H1 (cell line): ENCODE data around the gene MCM9. TPM values are rescaled to one million over a fixed set of nuclear protein-coding genes. Genes with fewer than 3 reads are reported as not detected.

ENCODE experiments used
- CTCF ChIA-PET: fragments of 300-600 bp; sonication (Branson Sonifier 250); formaldehyde crosslinking; loops from one replicate; lab custom pipeline; 2021; ENCODE audit not compliant: partially characterized antibody; lab: Charles Lee
- POLR2A ChIA-PET: fragments of 300-600 bp; sonication (Branson Sonifier 250); formaldehyde crosslinking; loops from one replicate; lab custom pipeline; 2021; ENCODE audit warnings: inconsistent platforms; ENCODE audit not compliant: partially characterized antibody; lab: Charles Lee
- DNase-seq, 2 experiments: peaks; one replicate each; pipeline versions ENCODE4 v3.0.0 to v3.0.0-alpha.2; 2010 to 2022; ENCODE audit warnings: low spot score in 2 of 2, low read depth in 1 of 2, mixed read lengths in 1 of 2
- FAIRE-seq: peaks from 2 replicates; lab custom pipeline; 2011; peaks lifted over from hg19 to GRCh38; lab: Jason Lieb, UNC
- H2AFZ ChIP-seq: 2 replicates; pipeline ENCODE4 v1.8.1; 2012; ENCODE audit warnings: low read length, inconsistent platforms
- H2AK5ac ChIP-seq: 2 replicates; pipeline ENCODE4 v1.6.1; 2013; ENCODE audit warnings: low read depth, low read length
- H2BK120ac ChIP-seq: replicated peaks from 2 replicates; pipeline ENCODE3; 2013; ENCODE audit warnings: low read depth, low read length, inconsistent platforms
- H2BK12ac ChIP-seq: 2 replicates; pipeline ENCODE4 v1.6.1; 2013; ENCODE audit warnings: low read depth, low read length
- H2BK15ac ChIP-seq: 2 replicates; pipeline ENCODE4 v1.6.1; 2013; ENCODE audit warnings: low read length
- H2BK20ac ChIP-seq: 2 replicates; pipeline ENCODE4 v1.6.1; 2013; ENCODE audit warnings: low read length
- H2BK5ac ChIP-seq: 2 replicates; pipeline ENCODE4 v1.6.1; 2013; ENCODE audit warnings: low read depth, low read length
- H3K14ac ChIP-seq: 2 replicates; pipeline ENCODE4 v1.6.1; 2013; ENCODE audit warnings: inconsistent platforms; ENCODE audit not compliant: insufficient read length
- H3K18ac ChIP-seq: 2 replicates; pipeline ENCODE4 v1.6.1; 2013; ENCODE audit warnings: low read length; ENCODE audit errors: extremely low read depth
- H3K23ac ChIP-seq: 2 replicates; pipeline ENCODE4 v1.6.1; 2013; ENCODE audit warnings: inconsistent platforms; ENCODE audit not compliant: insufficient read length
- H3K23me2 ChIP-seq: 2 replicates; pipeline ENCODE4 v1.6.1; 2013; ENCODE audit warnings: low read depth, low read length
- H3K27ac ChIP-seq: 2 replicates; pipeline ENCODE4 v1.6.1; 2011; ENCODE audit warnings: low read depth, low read length, inconsistent platforms
- H3K27me3 ChIP-seq, 4 experiments: replicated peaks in 1 of 4; 1 replicate in 1 of 4; 2 replicates in 3 of 4; pipeline versions ENCODE4 v1.6.1 to v1.8.1; 2011 to 2013; ENCODE audit warnings: low read length in 3 of 4, mild to moderate bottlenecking in 3 of 4, inconsistent platforms in 2 of 4, mixed read lengths in 2 of 4, moderate library complexity in 1 of 4; ENCODE audit not compliant: control insufficient read depth in 3 of 4, insufficient read depth in 3 of 4; ENCODE audit errors: extremely low read depth in 1 of 4
- H3K36me3 ChIP-seq, 4 experiments: 2 replicates each; pipeline versions ENCODE4 v1.6.1 to v1.8.1; 2011 to 2013; ENCODE audit warnings: mild to moderate bottlenecking in 4 of 4, low read length in 3 of 4, moderate library complexity in 2 of 4, control low read depth in 1 of 4, inconsistent platforms in 1 of 4; ENCODE audit not compliant: insufficient read depth in 4 of 4, control insufficient read depth in 2 of 4
- H3K4ac ChIP-seq: replicated peaks from 2 replicates; pipeline ENCODE3; 2013; ENCODE audit warnings: low read length, low read depth, mixed read lengths, inconsistent platforms; ENCODE audit not compliant: insufficient read length
- H3K4me1 ChIP-seq, 4 experiments: replicated peaks in 1 of 4; 1 replicate in 1 of 4; 2 replicates in 3 of 4; pipeline versions ENCODE4 v1.6.1 to v1.8.1; 2011 to 2013; ENCODE audit warnings: low read length in 3 of 4, inconsistent platforms in 2 of 4, mixed read lengths in 1 of 4; ENCODE audit not compliant: insufficient read depth in 4 of 4, control insufficient read depth in 3 of 4
- H3K4me2 ChIP-seq, 2 experiments: 2 replicates each; pipeline versions ENCODE4 v1.6.1 to v1.8.1; 2011 to 2013; ENCODE audit warnings: low read depth in 2 of 2, low read length in 2 of 2, control low read depth in 1 of 2, inconsistent platforms in 1 of 2, mild to moderate bottlenecking in 1 of 2; ENCODE audit not compliant: insufficient read depth in 1 of 2
- H3K4me3 ChIP-seq, 4 experiments: fragments of 200-600, 300-600 bp in 1 of 4; sonication (generic), shearing (Covaris generic), sonication (Bioruptor Twin) in 1 of 4; 2 replicates each; pipeline versions ENCODE4 v1.5.1 to v1.8.1; 2011 to 2016; ENCODE audit warnings: low read length in 4 of 4, low read depth in 3 of 4, control low read depth in 2 of 4, inconsistent platforms in 2 of 4, mild to moderate bottlenecking in 2 of 4, mixed read lengths in 1 of 4, moderate library complexity in 1 of 4; ENCODE audit not compliant: insufficient read depth in 2 of 4; ENCODE audit errors: extremely low read depth in 1 of 4
- H3K56ac ChIP-seq: replicated peaks from 2 replicates; pipeline ENCODE3; 2013; ENCODE audit warnings: low read depth, mild to moderate bottlenecking, mixed read lengths, low read length, inconsistent platforms; ENCODE audit not compliant: insufficient read length
- H3K79me1 ChIP-seq: 2 replicates; pipeline ENCODE4 v1.6.1; 2013; ENCODE audit warnings: low read depth, low read length, control low read depth
- H3K79me2 ChIP-seq, 2 experiments: 2 replicates each; pipeline versions ENCODE4 v1.6.1 to v1.8.1; 2012 to 2013; ENCODE audit warnings: low read length in 2 of 2, mild to moderate bottlenecking in 2 of 2, inconsistent platforms in 1 of 2; ENCODE audit not compliant: insufficient read depth in 2 of 2, control insufficient read depth in 1 of 2
- H3K9ac ChIP-seq, 4 experiments: replicated peaks in 1 of 4; 1 replicate in 1 of 4; 2 replicates in 3 of 4; pipeline versions ENCODE4 v1.6.1 to v1.8.1; 2011 to 2013; ENCODE audit warnings: low read depth in 3 of 4, low read length in 3 of 4, control low read depth in 2 of 4, mild to moderate bottlenecking in 2 of 4, moderate library complexity in 2 of 4, inconsistent platforms in 1 of 4; ENCODE audit errors: extremely low read depth in 1 of 4
- H3K9me3 ChIP-seq, 2 experiments: 2 replicates each; pipeline versions ENCODE4 v1.6.1 to v1.8.1; 2012 to 2013; ENCODE audit warnings: mild to moderate bottlenecking in 2 of 2, moderate library complexity in 2 of 2, control low read depth in 1 of 2, inconsistent platforms in 1 of 2, low read depth in 1 of 2, low read length in 1 of 2, mixed read lengths in 1 of 2; ENCODE audit not compliant: insufficient read depth in 2 of 2
- H4K20me1 ChIP-seq, 2 experiments: replicated peaks in 1 of 2; 2 replicates each; pipeline versions ENCODE3 to v1.8.1; 2011 to 2013; ENCODE audit warnings: inconsistent platforms in 2 of 2, low read length in 2 of 2, mild to moderate bottlenecking in 1 of 2; ENCODE audit not compliant: insufficient read depth in 2 of 2, control insufficient read depth in 1 of 2
- H4K5ac ChIP-seq: 2 replicates; pipeline ENCODE4 v1.6.1; 2013; ENCODE audit warnings: low read length, low read depth, mixed read lengths, inconsistent platforms; ENCODE audit not compliant: insufficient read length
- H4K8ac ChIP-seq: 2 replicates; pipeline ENCODE4 v1.8.0; 2013; ENCODE audit warnings: mild to moderate bottlenecking, moderate library complexity, low read length, inconsistent platforms; ENCODE audit not compliant: insufficient read depth; ENCODE audit errors: extremely low read depth
- H4K91ac ChIP-seq: replicated peaks from 2 replicates; pipeline ENCODE3; 2013; ENCODE audit warnings: low read length, mixed read lengths, inconsistent platforms; ENCODE audit not compliant: insufficient read length
- ATF3 ChIP-seq: IDR thresholded peaks from 2 replicates; pipeline ENCODE4 v1.6.1; 2011; ENCODE audit warnings: low read depth, mild to moderate bottlenecking, low read length; ENCODE audit not compliant: insufficient read depth
- CBX8 ChIP-seq: fragments of 300-800, 300-1000 bp; sonication (generic); IDR thresholded peaks from 2 replicates; pipeline ENCODE4 v1.7.1; 2016; ENCODE audit warnings: low read depth, low read length, borderline replicate concordance
- EZH2 ChIP-seq: fragments of 200-600 bp; sonication (generic); IDR thresholded peaks from 2 replicates; pipeline ENCODE4 v1.7.1; 2012; ENCODE audit warnings: low read depth, mild to moderate bottlenecking, moderate library complexity, low read length, inconsistent platforms; ENCODE audit not compliant: severe bottlenecking
- GABPA ChIP-seq: IDR thresholded peaks from 2 replicates; pipeline ENCODE4 v1.6.1; 2011; ENCODE audit warnings: mild to moderate bottlenecking, low read length, moderate library complexity, borderline replicate concordance; ENCODE audit not compliant: insufficient read depth
- JUND ChIP-seq: IDR thresholded peaks from 2 replicates; pipeline ENCODE4 v1.6.1; 2011; ENCODE audit warnings: mild to moderate bottlenecking, improper control_type of control experiment, low read length
- KDM1A ChIP-seq: fragments of 200-600, 300-600 bp; sonication (generic); IDR thresholded peaks from 2 replicates; pipeline ENCODE4 v1.7.1; 2016; ENCODE audit warnings: mild to moderate bottlenecking, low read length, borderline replicate concordance
- POU5F1 ChIP-seq: IDR thresholded peaks from 2 replicates; pipeline ENCODE4 v1.6.1; 2011; ENCODE audit warnings: low read depth, mild to moderate bottlenecking, low read length, moderate library complexity
- RFX5 ChIP-seq: IDR thresholded peaks from 2 replicates; pipeline ENCODE4 v1.6.1; 2011; ENCODE audit warnings: low read depth, low read length, improper control_type of control experiment, borderline replicate concordance
- TEAD4 ChIP-seq: IDR thresholded peaks from 2 replicates; pipeline ENCODE4 v1.6.1; 2012; ENCODE audit warnings: low read depth, low read length, inconsistent platforms, mixed read lengths
- WGBS, 2 experiments: shearing (Covaris generic) in 1 of 2; methylation state at CpG; one replicate each; pipeline versions ENCODE4 v1.1.6 to v1.1.7; 2013 to 2015; ENCODE audit warnings: low lambda C conversion rate in 2 of 2, mixed read lengths in 2 of 2, inconsistent platforms in 1 of 2, low coverage in 1 of 2, missing lambda C conversion rate in 1 of 2; ENCODE audit not compliant: insufficient replicate concordance in 2 of 2, insufficient coverage in 1 of 2, insufficient read length in 1 of 2; ENCODE audit errors: extremely low coverage in 1 of 2, missing lambda C conversion rate in 1 of 2; 5-methylcytosine and 5-hydroxymethylcytosine counted together
- polyA plus RNA-seq, 7 experiments: library from polyadenylated mRNA; depleted of rRNA in 3 of 7; stranded (reverse) in 5 of 7; unstranded in 2 of 7; fragments of >200 nt in 5 of 7; fragments of 200-250 nt in 2 of 7; gene quantifications; 1 replicate in 5 of 7; 2 replicates in 1 of 7; 4 replicates in 1 of 7; pipeline versions ENCODE4 v1.2.1 to v1.2.3, GENCODE V29; 2011 to 2013; ENCODE audit warnings: missing spikeins in 2 of 7, mixed read lengths in 2 of 7
- total RNA-seq: library from RNA; stranded (reverse); fragmentation: NEBNext Ultra II Directional; extraction: Animal tissue kit (Norgen Biotek cat#: 25700); gene quantifications from 2 replicates; pipeline ENCODE4 v1.2.1, GENCODE V29; 2021

Gene MCM9
- total and polyA plus RNA-seq, 2 of the 8 experiments (the other 6 are each of a cell fraction or from before 2014, with no cell fraction given) = 3.7 to 11.4 TPM

DNA sequence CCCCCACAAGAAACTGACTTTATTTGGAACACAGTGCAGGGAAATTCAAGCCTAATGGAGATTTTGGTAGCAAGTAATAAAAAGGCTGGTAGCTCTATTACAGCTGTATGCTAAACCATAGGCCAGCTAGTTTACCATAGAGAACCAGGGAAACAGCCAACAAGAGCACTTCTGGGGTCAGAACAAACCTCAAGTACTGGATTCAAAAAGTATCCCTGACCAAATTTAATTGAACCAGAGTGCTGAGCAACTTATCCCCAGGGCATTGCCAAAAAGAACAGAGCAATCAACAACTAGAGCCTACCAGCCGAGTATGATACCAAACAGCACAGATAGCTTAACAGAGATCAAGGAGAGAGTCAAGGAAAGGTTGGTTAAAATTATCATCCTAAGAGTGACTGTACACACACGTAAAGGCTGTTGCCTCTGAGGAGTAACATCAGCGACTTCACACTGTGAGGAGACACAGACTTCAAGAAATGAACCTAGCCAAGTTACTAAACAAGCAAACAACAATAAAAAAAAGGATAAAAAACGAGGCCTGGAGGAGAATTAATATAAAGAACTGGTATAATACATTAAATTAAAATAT, 52.5 kb downstream of the MCM9 start:
- Histone ChIP-seq H2BK15ac (peak overlapping the region; percentile 97; the same call in 1 of the 2 replicates), H3K36me3 (no peaks in the 10 kb centered on the region; a peak in 1 of 8 replicates), H4K5ac (no peak overlapping the region), H3K4me1 (peaks cover 0 to 6% (median 3%) of the 10 kb centered on the region in 4 experiments; a peak in 4 of 7 replicates), H4K20me1 (no peaks in the 10 kb centered on the region), H3K56ac (no peak overlapping the region), H3K18ac (peak overlapping the region; percentile 3; the same call in 1 of the 2 replicates), H2AFZ (peak overlapping the region; percentile 37; the same call in 1 of the 2 replicates), H3K79me2 (no peaks in the 10 kb centered on the region; a peak in 1 of 4 replicates), H2BK5ac (0 out of 2 replicates have a peak overlapping the region, but pooled peaks have one; percentile 16), H3K4ac (no peak overlapping the region), H3K23me2 (no peaks in the 10 kb centered on the region), H3K14ac (no peak overlapping the region), H3K4me3 (no peak overlapping the region), H3K4me2 (peak overlapping the region in 1 of 2 experiments; percentile 20; a peak in 1 of 4 replicates), H3K79me1 (no peaks in the 10 kb centered on the region; the same call in 1 of the 2 replicates), H3K9me3 (no peaks in the 10 kb centered on the region), H2BK12ac (peak overlapping the region; percentile 75; the same call in 1 of the 2 replicates), H3K27me3 (no peaks in the 10 kb centered on the region), H3K23ac (no peak overlapping the region), H2BK20ac (peak overlapping the region; percentile 61), H2BK120ac (no peak overlapping the region), H4K8ac (no peak overlapping the region), H2AK5ac (no peak overlapping the region; the same call in 1 of the 2 replicates), H3K27ac (no peak overlapping the region), H4K91ac (no peak overlapping the region), H3K9ac (no peak overlapping the region)
- ChIA-PET CTCF (interaction anchor here (0.6 to 2.2 kb wide), 9 partner anchors 8 to 228 kb away, joined by 3 to 8 read pairs (median 4); no protein-coding TSS in a partner anchor), POLR2A (interaction anchor here (0.8 to 2.5 kb wide), 3 partner anchors 9 to 12 kb away, joined by 5 to 19 read pairs (median 8); partner anchors contain the start of gene ASF1A)
- no peak for DNase-seq
- FAIRE-seq = no peak
- 76% methylated on average over 4 of the region's 4 CpGs; no CpG with 5 or more reads in 1 of the 2 experiments for WGBS, 2 experiments
- TF ChIP-seq POU5F1 (no peak), CBX8 (no peak), TEAD4 (no peak), EZH2 (no peak), KDM1A (no peak), RFX5 (no peak), JUND (no peak), GABPA (no peak), ATF3 (no peak)
